ENCODE data around the gene HMG20A. TPM values are rescaled to one million over a fixed set of nuclear protein-coding genes. Genes with fewer than 3 reads are reported as not detected.

Gene HMG20A
- total RNA-seq = 10 to 100 TPM; 48.4 to 71.0 (median 53.9) TPM
- total RNA-seq (2013) = 63.2 TPM

- no peaks in the 10 kb centered on the region for H3K36me3 ChIP-seq (ENCODE audit: control insufficient read depth, insufficient read depth, low read length)
- H3K27me3 ChIP-seq (ENCODE audit: control insufficient read depth, insufficient read depth, low read length) = no peaks in the 10 kb centered on the region
- under 1% methylated on average over 25 of the region's 25 CpGs for WGBS (ENCODE audit: insufficient coverage)
- Mint-ChIP-seq H3K27ac (peak within 1 kb of the TSS; percentile 98 to 99), H3K36me3 (no peaks in the 10 kb centered on the region), H3K9me3 (no peaks in the 10 kb centered on the region), H3K27me3 (ENCODE audit: low read depth in 2 of 2) (no peaks in the 10 kb centered on the region), H3K4me1 (peaks cover 50 to 61% of the 10 kb centered on the region in 2 donors), H3K4me3 (peak within 1 kb of the TSS; percentile 100)
- intact Hi-C loops (cut with micrococcal nuclease) = loop anchor here (5.0 kb wide), 1 partner anchor 233 kb away; no protein-coding TSS in a partner anchor
- peak within 1 kb of the TSS; percentile 62 for H3K4me3 ChIP-seq (ENCODE audit: low read length)
- ATAC-seq (peak; percentile 46 to 66 (median 53)), DNase-seq (peak in 1 of 2 donors; percentile 47)
- peaks cover 15% of the 10 kb centered on the region for H3K4me1 ChIP-seq (ENCODE audit: control insufficient read depth, insufficient read depth, low read length)
- peak within 1 kb of the TSS; percentile 87 for H3K27ac ChIP-seq (ENCODE audit: low read length)
- no peaks in the 10 kb centered on the region for H3K9me3 ChIP-seq (ENCODE audit: control insufficient read depth, insufficient read depth, low read length)
- no peak for TF ChIP-seq CTCF (IDR thresholded peaks at IDR 0.05)
Measured at GRCh38 chr15:77420610-77421369, at the start of gene HMG20A. HMG20A (plus strand) TSS chr15:77420888; CDS start chr15:77458408, 37,520 bp downstream.

- Histone ChIP-seq H3K9me3 (ENCODE audit: control insufficient read depth, insufficient read depth, low read length) (no peaks in the 10 kb centered on the region), H3K4me1 (ENCODE audit: control insufficient read depth, insufficient read depth, low read length) (no peaks in the 10 kb centered on the region), H3K36me3 (ENCODE audit: control insufficient read depth, insufficient read depth, low read length) (no peaks in the 10 kb centered on the region), H3K27me3 (ENCODE audit: control insufficient read depth, insufficient read depth, low read length) (no peaks in the 10 kb centered on the region), H3K27ac (ENCODE audit: low read length) (no peak overlapping the region), H3K4me3 (ENCODE audit: low read length) (no peak overlapping the region)
- no peak overlapping the region for H3K27ac Mint-ChIP-seq
- DNase-seq = no peak
- 72% methylated on average over 4 of the region's 5 CpGs for WGBS (ENCODE audit: insufficient coverage)
- intact Hi-C loops (cut with micrococcal nuclease) = no loop called here
- no peak for ATAC-seq
- no peaks in the 10 kb centered on the region for H3K27me3 Mint-ChIP-seq (ENCODE audit: low read depth in 2 of 2)
- H3K36me3 Mint-ChIP-seq = no peaks in the 10 kb centered on the region
- no peaks in the 10 kb centered on the region for H3K9me3 Mint-ChIP-seq
- TF ChIP-seq CTCF (IDR thresholded peaks at IDR 0.05) = no peak
- no peak overlapping the region for H3K4me3 Mint-ChIP-seq
- peaks cover 15 to 18% of the 10 kb centered on the region in 2 donors for H3K4me1 Mint-ChIP-seq
Measured at GRCh38 chr15:77371850-77372563, 48.7 kb upstream of the HMG20A start.

DNA sequence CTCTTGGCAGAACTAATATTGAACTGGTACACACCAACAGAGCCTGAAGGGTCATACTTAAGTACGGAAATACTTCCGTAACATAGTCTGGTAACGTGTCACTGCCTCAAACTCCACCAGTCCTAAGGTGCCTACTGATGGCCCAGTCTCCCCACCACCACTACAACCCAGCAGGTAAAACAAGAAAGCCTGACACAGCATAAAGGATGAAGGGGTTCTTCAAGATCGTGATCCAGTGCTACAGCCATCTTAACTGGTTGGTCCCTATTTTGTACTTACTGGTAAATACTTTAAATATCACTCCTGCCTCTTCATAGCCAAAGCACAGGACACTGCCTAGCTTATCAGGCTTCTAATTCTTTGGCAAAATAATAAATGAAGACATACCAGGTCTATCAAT lies 47.2 kb upstream of the HMG20A start:
- ATAC-seq (no peak), DNase-seq (no peak)
- H3K27me3 Mint-ChIP-seq (ENCODE audit: low read depth in 2 of 2) = no peaks in the 10 kb centered on the region
- intact Hi-C loops (cut with micrococcal nuclease) = no loop called here
- Histone ChIP-seq H3K36me3 (ENCODE audit: control insufficient read depth, insufficient read depth, low read length) (no peaks in the 10 kb centered on the region), H3K4me3 (ENCODE audit: low read length) (no peak overlapping the region), H3K9me3 (ENCODE audit: control insufficient read depth, insufficient read depth, low read length) (no peaks in the 10 kb centered on the region), H3K27ac (ENCODE audit: low read length) (no peak overlapping the region), H3K4me1 (ENCODE audit: control insufficient read depth, insufficient read depth, low read length) (no peaks in the 10 kb centered on the region), H3K27me3 (ENCODE audit: control insufficient read depth, insufficient read depth, low read length) (no peaks in the 10 kb centered on the region)
- H3K4me1 Mint-ChIP-seq = peaks cover 20 to 23% of the 10 kb centered on the region in 2 donors
- H3K4me3 Mint-ChIP-seq = no peak overlapping the region
- H3K27ac Mint-ChIP-seq = no peak overlapping the region
- H3K36me3 Mint-ChIP-seq = no peaks in the 10 kb centered on the region
- no peaks in the 10 kb centered on the region for H3K9me3 Mint-ChIP-seq
- no peak for TF ChIP-seq CTCF (IDR thresholded peaks at IDR 0.05)
- 98% methylated on average over 4 of the region's 4 CpGs for WGBS (ENCODE audit: insufficient coverage)

Measured in natural killer cell (primary cell).